Measurements from ENCODE around the gene SUPV3L1.

DNA sequence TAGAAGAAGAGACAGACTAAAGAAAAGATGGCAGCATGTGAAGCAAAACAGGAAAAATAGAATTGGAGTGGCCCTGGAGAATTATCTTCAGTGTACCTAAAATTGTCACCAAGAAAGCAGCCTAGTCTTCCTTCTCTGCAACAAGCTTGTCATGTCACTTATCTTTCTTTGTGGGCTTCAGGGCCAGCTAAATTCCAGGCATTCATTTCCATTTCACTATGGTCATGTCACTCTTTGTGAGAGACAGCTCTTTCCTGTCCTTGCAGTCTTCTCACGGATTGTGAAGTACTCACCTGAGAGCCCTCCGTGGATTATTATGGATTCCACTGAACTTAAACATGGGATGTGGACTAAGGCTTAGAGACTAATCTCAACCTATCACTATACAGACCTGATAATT, 31.1 kb downstream of the SUPV3L1 start:
- TF ChIP-seq POLR2A (IDR thresholded peaks at IDR 0.05), result no peak
- TF ChIP-seq, protein P1, sequence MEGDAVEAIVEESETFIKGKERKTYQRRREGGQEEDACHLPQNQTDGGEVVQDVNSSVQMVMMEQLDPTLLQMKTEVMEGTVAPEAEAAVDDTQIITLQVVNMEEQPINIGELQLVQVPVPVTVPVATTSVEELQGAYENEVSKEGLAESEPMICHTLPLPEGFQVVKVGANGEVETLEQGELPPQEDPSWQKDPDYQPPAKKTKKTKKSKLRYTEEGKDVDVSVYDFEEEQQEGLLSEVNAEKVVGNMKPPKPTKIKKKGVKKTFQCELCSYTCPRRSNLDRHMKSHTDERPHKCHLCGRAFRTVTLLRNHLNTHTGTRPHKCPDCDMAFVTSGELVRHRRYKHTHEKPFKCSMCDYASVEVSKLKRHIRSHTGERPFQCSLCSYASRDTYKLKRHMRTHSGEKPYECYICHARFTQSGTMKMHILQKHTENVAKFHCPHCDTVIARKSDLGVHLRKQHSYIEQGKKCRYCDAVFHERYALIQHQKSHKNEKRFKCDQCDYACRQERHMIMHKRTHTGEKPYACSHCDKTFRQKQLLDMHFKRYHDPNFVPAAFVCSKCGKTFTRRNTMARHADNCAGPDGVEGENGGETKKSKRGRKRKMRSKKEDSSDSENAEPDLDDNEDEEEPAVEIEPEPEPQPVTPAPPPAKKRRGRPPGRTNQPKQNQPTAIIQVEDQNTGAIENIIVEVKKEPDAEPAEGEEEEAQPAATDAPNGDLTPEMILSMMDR (IDR thresholded peaks at IDR 0.05), result no peak
